Measurements from ENCODE around the gene ZC3HAV1. TPM values are rescaled to one million over a fixed set of nuclear protein-coding genes. Genes with fewer than 3 reads are reported as not detected.

Gene ZC3HAV1
- total and polyA plus RNA-seq, 9 of the 15 experiments (the other 6 are each of a cell fraction or from before 2014, with no cell fraction given): 11.9 to 40.5 (median 23.9) TPM

DNA sequence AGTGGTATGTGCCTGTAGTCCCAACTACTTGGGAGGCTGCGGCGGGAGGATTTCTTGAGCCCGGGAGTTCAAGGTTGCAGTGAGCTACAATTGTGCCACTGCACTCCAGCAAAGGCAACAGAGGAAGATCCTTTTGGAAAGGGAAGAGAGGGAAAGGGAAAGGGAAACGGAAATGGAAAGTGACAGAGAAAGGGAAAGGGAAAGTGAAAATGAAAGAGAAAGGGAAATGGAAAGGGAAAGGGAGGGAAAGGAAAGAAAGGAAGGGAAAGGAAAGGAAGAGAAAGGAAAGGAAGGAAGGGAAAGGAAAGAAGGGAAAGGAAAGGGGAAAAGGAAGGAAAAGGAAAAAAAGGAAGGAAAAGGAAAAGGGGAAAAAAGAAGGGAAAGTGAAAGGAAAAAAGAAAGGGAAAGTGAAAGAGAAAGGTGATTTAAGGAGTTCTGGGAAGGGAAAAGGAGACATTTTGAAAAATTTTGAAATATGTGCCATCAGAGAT, 2.3 kb upstream of the ZC3HAV1 start (continued):
- TF ChIP-seq FOXK2 (conservative IDR thresholded peaks at IDR 0.05 in 1 of 2, IDR thresholded peaks at IDR 0.05 in 1 of 2; ENCODE audit: low read depth in 2 of 2) (peak; percentile 92 to 93), ASH1L (IDR thresholded peaks at IDR 0.05; ENCODE audit: borderline replicate concordance, low read depth, partially characterized antibody) (peak; percentile 90), GTF2F1 (IDR thresholded peaks at IDR 0.05; ENCODE audit: low read depth, low read length) (no peak), TAF9B (IDR thresholded peaks at IDR 0.05; ENCODE audit: partially characterized antibody) (peak; percentile 99), ARID2 (IDR thresholded peaks at IDR 0.05) (peak; percentile 93), CC2D1A (IDR thresholded peaks at IDR 0.05) (peak; percentile 88)
- TF ChIP-seq, protein P1, sequence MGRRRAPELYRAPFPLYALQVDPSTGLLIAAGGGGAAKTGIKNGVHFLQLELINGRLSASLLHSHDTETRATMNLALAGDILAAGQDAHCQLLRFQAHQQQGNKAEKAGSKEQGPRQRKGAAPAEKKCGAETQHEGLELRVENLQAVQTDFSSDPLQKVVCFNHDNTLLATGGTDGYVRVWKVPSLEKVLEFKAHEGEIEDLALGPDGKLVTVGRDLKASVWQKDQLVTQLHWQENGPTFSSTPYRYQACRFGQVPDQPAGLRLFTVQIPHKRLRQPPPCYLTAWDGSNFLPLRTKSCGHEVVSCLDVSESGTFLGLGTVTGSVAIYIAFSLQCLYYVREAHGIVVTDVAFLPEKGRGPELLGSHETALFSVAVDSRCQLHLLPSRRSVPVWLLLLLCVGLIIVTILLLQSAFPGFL (CRISPR knock-in tag; IDR thresholded peaks at IDR 0.05): 0 out of 2 replicates have a peak, but pooled peaks have one; percentile 22
- TF ChIP-seq, protein P2, sequence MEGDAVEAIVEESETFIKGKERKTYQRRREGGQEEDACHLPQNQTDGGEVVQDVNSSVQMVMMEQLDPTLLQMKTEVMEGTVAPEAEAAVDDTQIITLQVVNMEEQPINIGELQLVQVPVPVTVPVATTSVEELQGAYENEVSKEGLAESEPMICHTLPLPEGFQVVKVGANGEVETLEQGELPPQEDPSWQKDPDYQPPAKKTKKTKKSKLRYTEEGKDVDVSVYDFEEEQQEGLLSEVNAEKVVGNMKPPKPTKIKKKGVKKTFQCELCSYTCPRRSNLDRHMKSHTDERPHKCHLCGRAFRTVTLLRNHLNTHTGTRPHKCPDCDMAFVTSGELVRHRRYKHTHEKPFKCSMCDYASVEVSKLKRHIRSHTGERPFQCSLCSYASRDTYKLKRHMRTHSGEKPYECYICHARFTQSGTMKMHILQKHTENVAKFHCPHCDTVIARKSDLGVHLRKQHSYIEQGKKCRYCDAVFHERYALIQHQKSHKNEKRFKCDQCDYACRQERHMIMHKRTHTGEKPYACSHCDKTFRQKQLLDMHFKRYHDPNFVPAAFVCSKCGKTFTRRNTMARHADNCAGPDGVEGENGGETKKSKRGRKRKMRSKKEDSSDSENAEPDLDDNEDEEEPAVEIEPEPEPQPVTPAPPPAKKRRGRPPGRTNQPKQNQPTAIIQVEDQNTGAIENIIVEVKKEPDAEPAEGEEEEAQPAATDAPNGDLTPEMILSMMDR (IDR thresholded peaks at IDR 0.05 in 2 of 3, conservative IDR thresholded peaks at IDR 0.05 in 1 of 3; ENCODE audit: insufficient read depth in 2 of 3, low read depth in 1 of 3, low read length in 3 of 3): no peak
- TF ChIP-seq, protein P3, sequence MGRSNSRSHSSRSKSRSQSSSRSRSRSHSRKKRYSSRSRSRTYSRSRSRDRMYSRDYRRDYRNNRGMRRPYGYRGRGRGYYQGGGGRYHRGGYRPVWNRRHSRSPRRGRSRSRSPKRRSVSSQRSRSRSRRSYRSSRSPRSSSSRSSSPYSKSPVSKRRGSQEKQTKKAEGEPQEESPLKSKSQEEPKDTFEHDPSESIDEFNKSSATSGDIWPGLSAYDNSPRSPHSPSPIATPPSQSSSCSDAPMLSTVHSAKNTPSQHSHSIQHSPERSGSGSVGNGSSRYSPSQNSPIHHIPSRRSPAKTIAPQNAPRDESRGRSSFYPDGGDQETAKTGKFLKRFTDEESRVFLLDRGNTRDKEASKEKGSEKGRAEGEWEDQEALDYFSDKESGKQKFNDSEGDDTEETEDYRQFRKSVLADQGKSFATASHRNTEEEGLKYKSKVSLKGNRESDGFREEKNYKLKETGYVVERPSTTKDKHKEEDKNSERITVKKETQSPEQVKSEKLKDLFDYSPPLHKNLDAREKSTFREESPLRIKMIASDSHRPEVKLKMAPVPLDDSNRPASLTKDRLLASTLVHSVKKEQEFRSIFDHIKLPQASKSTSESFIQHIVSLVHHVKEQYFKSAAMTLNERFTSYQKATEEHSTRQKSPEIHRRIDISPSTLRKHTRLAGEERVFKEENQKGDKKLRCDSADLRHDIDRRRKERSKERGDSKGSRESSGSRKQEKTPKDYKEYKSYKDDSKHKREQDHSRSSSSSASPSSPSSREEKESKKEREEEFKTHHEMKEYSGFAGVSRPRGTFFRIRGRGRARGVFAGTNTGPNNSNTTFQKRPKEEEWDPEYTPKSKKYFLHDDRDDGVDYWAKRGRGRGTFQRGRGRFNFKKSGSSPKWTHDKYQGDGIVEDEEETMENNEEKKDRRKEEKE (IDR thresholded peaks at IDR 0.05; ENCODE audit: borderline replicate concordance in 1 of 2, control insufficient read depth in 1 of 2, low read depth in 2 of 2, low read length in 1 of 2): peak in 1 of 2 experiments; percentile 85; a peak in 2 of 4 replicates
- TF ChIP-seq, protein P4, sequence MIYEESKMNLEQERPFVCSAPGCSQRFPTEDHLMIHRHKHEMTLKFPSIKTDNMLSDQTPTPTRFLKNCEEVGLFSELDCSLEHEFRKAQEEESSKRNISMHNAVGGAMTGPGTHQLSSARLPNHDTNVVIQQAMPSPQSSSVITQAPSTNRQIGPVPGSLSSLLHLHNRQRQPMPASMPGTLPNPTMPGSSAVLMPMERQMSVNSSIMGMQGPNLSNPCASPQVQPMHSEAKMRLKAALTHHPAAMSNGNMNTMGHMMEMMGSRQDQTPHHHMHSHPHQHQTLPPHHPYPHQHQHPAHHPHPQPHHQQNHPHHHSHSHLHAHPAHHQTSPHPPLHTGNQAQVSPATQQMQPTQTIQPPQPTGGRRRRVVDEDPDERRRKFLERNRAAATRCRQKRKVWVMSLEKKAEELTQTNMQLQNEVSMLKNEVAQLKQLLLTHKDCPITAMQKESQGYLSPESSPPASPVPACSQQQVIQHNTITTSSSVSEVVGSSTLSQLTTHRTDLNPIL (CRISPR knock-in tag; IDR thresholded peaks at IDR 0.05): no peak
- TF ChIP-seq, protein P5, sequence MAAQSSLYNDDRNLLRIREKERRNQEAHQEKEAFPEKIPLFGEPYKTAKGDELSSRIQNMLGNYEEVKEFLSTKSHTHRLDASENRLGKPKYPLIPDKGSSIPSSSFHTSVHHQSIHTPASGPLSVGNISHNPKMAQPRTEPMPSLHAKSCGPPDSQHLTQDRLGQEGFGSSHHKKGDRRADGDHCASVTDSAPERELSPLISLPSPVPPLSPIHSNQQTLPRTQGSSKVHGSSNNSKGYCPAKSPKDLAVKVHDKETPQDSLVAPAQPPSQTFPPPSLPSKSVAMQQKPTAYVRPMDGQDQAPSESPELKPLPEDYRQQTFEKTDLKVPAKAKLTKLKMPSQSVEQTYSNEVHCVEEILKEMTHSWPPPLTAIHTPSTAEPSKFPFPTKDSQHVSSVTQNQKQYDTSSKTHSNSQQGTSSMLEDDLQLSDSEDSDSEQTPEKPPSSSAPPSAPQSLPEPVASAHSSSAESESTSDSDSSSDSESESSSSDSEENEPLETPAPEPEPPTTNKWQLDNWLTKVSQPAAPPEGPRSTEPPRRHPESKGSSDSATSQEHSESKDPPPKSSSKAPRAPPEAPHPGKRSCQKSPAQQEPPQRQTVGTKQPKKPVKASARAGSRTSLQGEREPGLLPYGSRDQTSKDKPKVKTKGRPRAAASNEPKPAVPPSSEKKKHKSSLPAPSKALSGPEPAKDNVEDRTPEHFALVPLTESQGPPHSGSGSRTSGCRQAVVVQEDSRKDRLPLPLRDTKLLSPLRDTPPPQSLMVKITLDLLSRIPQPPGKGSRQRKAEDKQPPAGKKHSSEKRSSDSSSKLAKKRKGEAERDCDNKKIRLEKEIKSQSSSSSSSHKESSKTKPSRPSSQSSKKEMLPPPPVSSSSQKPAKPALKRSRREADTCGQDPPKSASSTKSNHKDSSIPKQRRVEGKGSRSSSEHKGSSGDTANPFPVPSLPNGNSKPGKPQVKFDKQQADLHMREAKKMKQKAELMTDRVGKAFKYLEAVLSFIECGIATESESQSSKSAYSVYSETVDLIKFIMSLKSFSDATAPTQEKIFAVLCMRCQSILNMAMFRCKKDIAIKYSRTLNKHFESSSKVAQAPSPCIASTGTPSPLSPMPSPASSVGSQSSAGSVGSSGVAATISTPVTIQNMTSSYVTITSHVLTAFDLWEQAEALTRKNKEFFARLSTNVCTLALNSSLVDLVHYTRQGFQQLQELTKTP (IDR thresholded peaks at IDR 0.05; ENCODE audit: low read depth in 1 of 2, partially characterized antibody in 2 of 2): peak; percentile 89 to 98

Data from K562 (cell line).